ENCODE results near the gene ASB11.
"Not testable (repeated sequence)": the region's sequence is repeated elsewhere in the genome, so short reads cannot be mapped to it uniquely, and the experiment has no call there.

Gene ASB11

DNA sequence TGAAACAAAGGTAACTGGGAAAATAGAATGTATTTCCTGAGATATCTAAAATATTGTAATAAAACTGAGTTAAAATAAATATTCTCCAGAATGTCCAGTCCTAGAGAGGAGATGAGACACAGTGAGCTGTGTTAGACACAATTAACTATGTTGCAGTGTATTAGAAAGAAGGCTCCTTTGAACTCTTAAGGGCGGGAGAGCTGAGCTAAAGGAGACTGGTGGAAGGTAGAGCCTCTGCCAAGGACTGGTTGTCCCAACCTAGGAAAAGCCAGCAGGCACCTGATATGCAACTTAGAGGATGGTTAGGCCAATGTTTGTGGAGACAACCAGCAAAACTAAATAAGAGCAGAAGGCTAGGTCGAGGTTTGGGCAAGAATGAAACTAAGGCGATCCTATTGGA, 4.3 kb downstream of the ASB11 start:
- Histone ChIP-seq H3K79me2 (ENCODE audit: insufficient read depth, low read depth) (no peaks in the 10 kb centered on the region), H3K36me3 (ENCODE audit: insufficient read depth) (no peaks in the 10 kb centered on the region), H3K4me2 (no peak overlapping the region), H3K9ac (no peak overlapping the region), H4K20me1 (ENCODE audit: insufficient read depth) (no peaks in the 10 kb centered on the region), H3K4me1 (ENCODE audit: low read depth, poor library complexity, severe bottlenecking) (no peaks in the 10 kb centered on the region), H3K27ac (no peak overlapping the region), H3K4me3 (IDR thresholded peaks at IDR 0.05; ENCODE audit: insufficient read depth, low read depth, low read length) (no peak overlapping the region), H3K27me3 (ENCODE audit: insufficient read depth, low read depth) (no peaks in the 10 kb centered on the region), H2AFZ (ENCODE audit: low read depth) (no peak overlapping the region)
- TF ChIP-seq, protein P1, sequence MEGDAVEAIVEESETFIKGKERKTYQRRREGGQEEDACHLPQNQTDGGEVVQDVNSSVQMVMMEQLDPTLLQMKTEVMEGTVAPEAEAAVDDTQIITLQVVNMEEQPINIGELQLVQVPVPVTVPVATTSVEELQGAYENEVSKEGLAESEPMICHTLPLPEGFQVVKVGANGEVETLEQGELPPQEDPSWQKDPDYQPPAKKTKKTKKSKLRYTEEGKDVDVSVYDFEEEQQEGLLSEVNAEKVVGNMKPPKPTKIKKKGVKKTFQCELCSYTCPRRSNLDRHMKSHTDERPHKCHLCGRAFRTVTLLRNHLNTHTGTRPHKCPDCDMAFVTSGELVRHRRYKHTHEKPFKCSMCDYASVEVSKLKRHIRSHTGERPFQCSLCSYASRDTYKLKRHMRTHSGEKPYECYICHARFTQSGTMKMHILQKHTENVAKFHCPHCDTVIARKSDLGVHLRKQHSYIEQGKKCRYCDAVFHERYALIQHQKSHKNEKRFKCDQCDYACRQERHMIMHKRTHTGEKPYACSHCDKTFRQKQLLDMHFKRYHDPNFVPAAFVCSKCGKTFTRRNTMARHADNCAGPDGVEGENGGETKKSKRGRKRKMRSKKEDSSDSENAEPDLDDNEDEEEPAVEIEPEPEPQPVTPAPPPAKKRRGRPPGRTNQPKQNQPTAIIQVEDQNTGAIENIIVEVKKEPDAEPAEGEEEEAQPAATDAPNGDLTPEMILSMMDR (conservative IDR thresholded peaks at IDR 0.05; ENCODE audit: low read depth, low read length): no peak

DNA sequence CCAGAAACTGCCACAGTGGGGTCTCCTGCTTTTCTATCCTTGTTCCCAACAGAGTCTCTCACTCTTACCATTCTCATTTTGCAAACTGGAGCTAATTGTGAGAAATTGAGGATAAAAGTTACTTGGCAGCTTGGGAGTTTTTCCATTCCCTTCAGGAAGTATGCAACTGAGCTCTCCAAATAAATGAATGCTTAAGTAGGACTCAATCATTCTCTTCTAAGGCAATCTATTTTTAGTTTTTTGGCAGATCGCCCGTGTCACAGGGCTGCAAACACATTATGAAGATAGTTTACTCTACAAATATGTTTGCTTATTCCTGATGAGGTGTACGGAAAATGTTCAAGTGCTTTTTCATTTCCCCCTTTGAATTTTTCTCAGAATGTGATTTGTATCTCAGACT, 5.3 kb downstream of the ASB11 start:
- Histone ChIP-seq H3K4me2 (no peak overlapping the region), H2AFZ (ENCODE audit: low read depth) (no peak overlapping the region), H3K4me3 (IDR thresholded peaks at IDR 0.05; ENCODE audit: insufficient read depth, low read depth, low read length) (no peak overlapping the region), H3K4me1 (ENCODE audit: low read depth, poor library complexity, severe bottlenecking) (no peaks in the 10 kb centered on the region), H3K27ac (no peak overlapping the region), H3K36me3 (ENCODE audit: insufficient read depth) (no peaks in the 10 kb centered on the region), H3K79me2 (ENCODE audit: insufficient read depth, low read depth) (no peaks in the 10 kb centered on the region), H4K20me1 (ENCODE audit: insufficient read depth) (no peaks in the 10 kb centered on the region), H3K27me3 (ENCODE audit: insufficient read depth, low read depth) (no peaks in the 10 kb centered on the region), H3K9ac (no peak overlapping the region)
- TF ChIP-seq, protein P1 (conservative IDR thresholded peaks at IDR 0.05; ENCODE audit: low read depth, low read length): no peak

GRCh38 chrX:15305899-15306298, 9.5 kb downstream of the ASB11 start:
- H3K4me1 ChIP-seq (ENCODE audit: low read depth, poor library complexity, severe bottlenecking): not testable (repeated sequence)

GRCh38 chrX:15301924-15302323, 13.5 kb downstream of the ASB11 start:
- TF ChIP-seq, protein P1 (conservative IDR thresholded peaks at IDR 0.05; ENCODE audit: low read depth, low read length): no peak
- Histone ChIP-seq H3K4me2 (no peak overlapping the region; the same call in 1 of the 2 replicates), H3K36me3 (ENCODE audit: insufficient read depth) (no peaks in the 10 kb centered on the region), H3K4me3 (IDR thresholded peaks at IDR 0.05; ENCODE audit: insufficient read depth, low read depth, low read length) (no peak overlapping the region), H3K4me1 (ENCODE audit: low read depth, poor library complexity, severe bottlenecking) (peaks cover 8% of the 10 kb centered on the region), H3K27ac (no peak overlapping the region), H3K9ac (no peak overlapping the region), H4K20me1 (ENCODE audit: insufficient read depth) (no peaks in the 10 kb centered on the region), H3K27me3 (ENCODE audit: insufficient read depth, low read depth) (no peaks in the 10 kb centered on the region), H2AFZ (ENCODE audit: low read depth) (peak overlapping the region; percentile 44), H3K79me2 (ENCODE audit: insufficient read depth, low read depth) (no peaks in the 10 kb centered on the region)

More at GRCh38 chrX:15305899-15306298, 9.5 kb downstream of the ASB11 start:
- not testable (repeated sequence) for H3K27ac ChIP-seq; H3K36me3 ChIP-seq (ENCODE audit: insufficient read depth); H2AFZ ChIP-seq (ENCODE audit: low read depth); H3K27me3 ChIP-seq (ENCODE audit: insufficient read depth, low read depth); H3K4me3 ChIP-seq (IDR thresholded peaks at IDR 0.05; ENCODE audit: insufficient read depth, low read depth, low read length); H3K79me2 ChIP-seq (ENCODE audit: insufficient read depth, low read depth); H4K20me1 ChIP-seq (ENCODE audit: insufficient read depth); H3K4me2 ChIP-seq; H3K9ac ChIP-seq

- H3K4me2 ChIP-seq: no peak overlapping the region
- H2AFZ ChIP-seq (ENCODE audit: low read depth): no peak overlapping the region
- no peaks in the 10 kb centered on the region for H3K79me2 ChIP-seq (ENCODE audit: insufficient read depth, low read depth)
- TF ChIP-seq, protein P1 (conservative IDR thresholded peaks at IDR 0.05; ENCODE audit: low read depth, low read length): peak; percentile 71
- no peaks in the 10 kb centered on the region for H3K27me3 ChIP-seq (ENCODE audit: insufficient read depth, low read depth)
- H3K4me3 ChIP-seq (IDR thresholded peaks at IDR 0.05; ENCODE audit: insufficient read depth, low read depth, low read length): no peak overlapping the region
- H4K20me1 ChIP-seq (ENCODE audit: insufficient read depth): no peaks in the 10 kb centered on the region
- H3K27ac ChIP-seq: no peak overlapping the region
- H3K4me1 ChIP-seq (ENCODE audit: low read depth, poor library complexity, severe bottlenecking): peaks cover 8% of the 10 kb centered on the region
- H3K9ac ChIP-seq: no peak overlapping the region
- no peaks in the 10 kb centered on the region for H3K36me3 ChIP-seq (ENCODE audit: insufficient read depth)
These were observed 15.2 kb downstream of the ASB11 start for GRCh38 chrX:15299941-15300851.
